ENCODE measurements around the gene ACADL.

The ACADL gene

GRCh38 chr2:210172219-210172575 is 53.0 kb downstream of the ACADL start:
- no peak for TF ChIP-seq CTCF (IDR thresholded peaks at IDR 0.05; ENCODE audit: low read depth, low read length)
- no peak for DNase-seq (ENCODE audit: low read depth in 2 of 2)
- peak overlapping the region; percentile 51 to 84 for H3K4me3 ChIP-seq (replicated peaks in 1 of 2; ENCODE audit: low read depth in 2 of 2, low read length in 2 of 2)

GRCh38 chr2:210171309-210172218 is 53.7 kb downstream of the ACADL start, which contains the start of gene KANSL1L:
KANSL1L (minus strand) TSS chr2:210171409; CDS start chr2:210154582, 16,827 bp downstream.
- no peak for TF ChIP-seq CTCF (IDR thresholded peaks at IDR 0.05; ENCODE audit: low read depth, low read length)
- peak; percentile 97 to 98 for DNase-seq (ENCODE audit: low read depth in 2 of 2)
- H3K4me3 ChIP-seq (replicated peaks in 1 of 2; ENCODE audit: low read depth in 2 of 2, low read length in 2 of 2) = peak within 1 kb of the TSS; percentile 84

GRCh38 chr2:210170446-210171303 is 54.6 kb downstream of the ACADL start:
- H3K4me3 ChIP-seq (replicated peaks in 1 of 2; ENCODE audit: low read depth in 2 of 2, low read length in 2 of 2) = peak overlapping the region; percentile 84
- DNase-seq (ENCODE audit: low read depth in 2 of 2) = peak; percentile 98
- TF ChIP-seq CTCF (IDR thresholded peaks at IDR 0.05; ENCODE audit: low read depth, low read length) = no peak

GRCh38 chr2:210170196-210170445 is 55.1 kb downstream of the ACADL start:
- no peak for DNase-seq (ENCODE audit: low read depth in 2 of 2)
- no peak for TF ChIP-seq CTCF (IDR thresholded peaks at IDR 0.05; ENCODE audit: low read depth, low read length)
- peak overlapping the region; percentile 84 for H3K4me3 ChIP-seq (replicated peaks in 1 of 2; ENCODE audit: low read depth in 2 of 2, low read length in 2 of 2)

GRCh38 chr2:210169516-210170195 is 55.6 kb downstream of the ACADL start:
- H3K4me3 ChIP-seq (replicated peaks in 1 of 2; ENCODE audit: low read depth in 2 of 2, low read length in 2 of 2) = peak overlapping the region; percentile 84
- no peak for TF ChIP-seq CTCF (IDR thresholded peaks at IDR 0.05; ENCODE audit: low read depth, low read length)
- peak; percentile 76 to 92 for DNase-seq (ENCODE audit: low read depth in 2 of 2)

GRCh38 chr2:210167227-210167626 is 58.0 kb downstream of the ACADL start:
- no peak overlapping the region for H3K4me3 ChIP-seq (replicated peaks in 1 of 2; ENCODE audit: low read depth in 2 of 2, low read length in 2 of 2)
- no peak for TF ChIP-seq CTCF (IDR thresholded peaks at IDR 0.05; ENCODE audit: low read depth, low read length)
- DNase-seq (ENCODE audit: low read depth in 2 of 2) = peak; percentile 8 to 30

Measured in cardiac fibroblast (primary cell).